ENCODE results near the gene CTR9. TPM values are rescaled to one million over a fixed set of nuclear protein-coding genes. Genes with fewer than 3 reads are reported as not detected.

CTR9 gene
- total RNA-seq, 4 donors from 2014 or later: 20.3 to 28.7 (median 22.7) TPM

DNA sequence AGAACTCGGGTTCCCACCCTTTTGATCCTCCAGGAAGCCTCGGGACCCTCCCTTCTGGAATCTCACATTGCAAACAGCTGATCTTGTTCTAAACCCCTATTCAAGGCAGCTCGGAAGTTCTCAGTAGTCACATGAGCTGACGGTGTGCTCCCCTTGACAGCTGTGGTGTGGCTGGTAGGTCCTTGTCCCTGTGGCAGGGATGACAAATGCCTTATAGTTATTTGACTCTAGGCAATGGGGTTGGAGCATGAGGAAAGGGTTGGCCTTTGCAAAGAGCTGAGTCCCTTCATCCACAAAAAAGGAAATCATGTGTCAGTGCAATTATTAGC lies 34.1 kb downstream of the CTR9 start:
- TF ChIP-seq, protein P1, sequence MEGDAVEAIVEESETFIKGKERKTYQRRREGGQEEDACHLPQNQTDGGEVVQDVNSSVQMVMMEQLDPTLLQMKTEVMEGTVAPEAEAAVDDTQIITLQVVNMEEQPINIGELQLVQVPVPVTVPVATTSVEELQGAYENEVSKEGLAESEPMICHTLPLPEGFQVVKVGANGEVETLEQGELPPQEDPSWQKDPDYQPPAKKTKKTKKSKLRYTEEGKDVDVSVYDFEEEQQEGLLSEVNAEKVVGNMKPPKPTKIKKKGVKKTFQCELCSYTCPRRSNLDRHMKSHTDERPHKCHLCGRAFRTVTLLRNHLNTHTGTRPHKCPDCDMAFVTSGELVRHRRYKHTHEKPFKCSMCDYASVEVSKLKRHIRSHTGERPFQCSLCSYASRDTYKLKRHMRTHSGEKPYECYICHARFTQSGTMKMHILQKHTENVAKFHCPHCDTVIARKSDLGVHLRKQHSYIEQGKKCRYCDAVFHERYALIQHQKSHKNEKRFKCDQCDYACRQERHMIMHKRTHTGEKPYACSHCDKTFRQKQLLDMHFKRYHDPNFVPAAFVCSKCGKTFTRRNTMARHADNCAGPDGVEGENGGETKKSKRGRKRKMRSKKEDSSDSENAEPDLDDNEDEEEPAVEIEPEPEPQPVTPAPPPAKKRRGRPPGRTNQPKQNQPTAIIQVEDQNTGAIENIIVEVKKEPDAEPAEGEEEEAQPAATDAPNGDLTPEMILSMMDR (IDR thresholded peaks at IDR 0.05; ENCODE audit: low read depth): no peak

DNA sequence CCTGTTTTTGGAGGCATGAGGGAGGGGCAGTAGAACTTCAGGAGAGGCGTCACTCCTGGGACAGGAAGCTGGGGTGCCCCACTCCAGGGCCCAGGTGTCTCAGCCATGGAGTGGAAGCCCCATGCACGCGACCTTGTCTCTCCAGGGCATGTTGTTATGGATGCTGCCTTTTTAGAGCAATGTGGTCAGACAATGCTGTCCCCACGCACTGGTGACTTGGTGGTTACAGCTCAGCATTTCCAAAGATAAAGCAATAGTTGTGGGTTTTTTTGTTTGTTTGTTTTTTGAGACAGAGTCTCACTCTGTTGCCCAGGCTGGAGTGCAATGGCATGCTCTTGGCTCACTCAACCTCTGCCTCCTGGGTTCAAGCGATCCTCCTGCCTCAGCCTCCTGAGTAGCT lies 35.4 kb downstream of the CTR9 start:
- TF ChIP-seq, protein P1 (IDR thresholded peaks at IDR 0.05; ENCODE audit: low read depth): no peak

DNA sequence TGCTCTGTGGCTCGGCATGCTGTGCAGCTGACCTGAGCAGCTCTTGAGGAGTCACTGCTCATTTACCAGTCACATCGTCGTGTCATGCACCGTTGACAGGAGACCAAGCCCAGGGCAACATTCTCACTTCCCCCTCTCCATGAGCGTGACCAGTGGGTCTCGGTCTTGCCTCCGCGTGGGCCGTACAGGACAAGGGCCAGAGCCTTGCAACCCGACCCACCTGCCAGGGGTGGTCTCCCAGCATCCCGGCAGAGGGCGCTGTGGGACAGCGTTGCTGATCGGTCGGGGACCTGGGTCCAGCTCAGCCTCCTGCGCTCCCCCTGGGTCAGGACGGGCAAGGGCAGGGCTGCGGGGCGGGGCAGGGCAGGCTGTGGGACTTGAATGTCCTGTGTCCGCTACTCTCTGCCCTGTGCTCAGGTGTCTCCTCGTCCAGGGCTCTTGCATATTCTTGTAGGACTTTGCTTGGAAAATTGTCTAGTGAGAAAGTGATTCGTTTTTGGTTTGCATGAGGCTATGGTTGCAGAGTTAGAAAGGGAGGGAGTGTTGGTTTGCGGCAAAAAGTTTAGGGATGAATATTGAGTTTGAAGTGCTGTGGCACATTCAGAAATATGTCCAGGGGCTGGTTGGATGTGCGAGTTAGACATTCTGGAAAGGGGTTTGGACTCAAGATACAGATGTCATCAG lies 41.5 kb downstream of the CTR9 start:
- TF ChIP-seq, protein P1 (IDR thresholded peaks at IDR 0.05; ENCODE audit: low read depth): no peak

DNA sequence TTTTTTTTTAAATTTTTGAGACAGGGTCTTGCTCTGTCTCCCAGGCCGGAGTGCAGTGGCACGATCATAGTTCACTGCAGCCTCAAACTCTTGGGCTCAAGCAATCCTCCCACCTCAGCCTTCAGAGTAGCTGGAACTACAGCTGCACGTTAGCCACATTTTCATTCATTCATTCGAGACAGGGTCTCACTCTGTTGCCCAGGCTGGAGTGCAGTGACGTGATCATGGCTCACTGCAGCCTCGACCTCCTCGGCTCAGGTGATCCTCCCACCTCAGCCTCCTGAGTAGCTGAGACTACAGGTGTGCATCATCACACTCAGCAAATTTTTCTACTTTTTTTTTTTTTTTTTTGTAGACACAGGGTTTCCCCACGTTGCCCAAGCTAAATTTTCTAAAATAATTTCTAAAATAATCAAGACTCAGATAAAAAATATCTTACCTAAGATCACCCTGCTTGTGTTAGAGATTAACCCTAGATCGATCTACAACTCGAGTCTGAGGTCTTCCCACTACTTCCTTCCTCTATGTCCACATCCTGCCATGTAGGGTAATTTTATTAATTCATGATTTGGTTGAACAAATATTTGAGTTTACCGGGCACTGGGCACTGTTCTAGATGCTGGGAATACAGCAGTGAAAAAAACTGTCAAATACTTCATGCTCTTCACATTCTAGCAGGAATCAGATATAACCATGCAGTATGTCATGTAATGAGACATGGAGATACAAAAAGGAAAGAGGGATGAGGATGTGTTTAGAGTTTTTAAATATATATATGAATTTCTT lies 42.6 kb downstream of the CTR9 start:
- TF ChIP-seq, protein P1 (IDR thresholded peaks at IDR 0.05; ENCODE audit: low read depth): no peak

DNA sequence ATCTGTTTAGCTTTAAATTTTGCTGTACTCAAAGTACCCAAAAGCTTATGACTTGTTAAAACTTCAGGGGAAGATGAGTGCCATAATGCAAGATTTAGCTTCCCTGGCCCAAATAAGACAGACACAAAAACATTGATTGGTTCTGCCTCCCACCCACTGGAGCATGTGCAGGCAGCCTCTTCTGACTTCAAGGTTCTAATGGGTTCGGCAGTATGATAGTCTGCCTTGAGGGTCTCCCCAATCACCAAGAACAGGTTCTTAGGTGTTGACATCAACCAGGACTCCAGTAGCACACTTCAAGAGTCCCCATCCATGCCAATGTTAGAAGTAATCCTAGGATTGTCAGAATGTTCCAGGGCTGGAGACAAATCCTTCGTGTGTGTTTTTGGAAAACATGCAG lies 45.1 kb downstream of the CTR9 start:
- TF ChIP-seq, protein P1 (IDR thresholded peaks at IDR 0.05; ENCODE audit: low read depth): no peak

DNA sequence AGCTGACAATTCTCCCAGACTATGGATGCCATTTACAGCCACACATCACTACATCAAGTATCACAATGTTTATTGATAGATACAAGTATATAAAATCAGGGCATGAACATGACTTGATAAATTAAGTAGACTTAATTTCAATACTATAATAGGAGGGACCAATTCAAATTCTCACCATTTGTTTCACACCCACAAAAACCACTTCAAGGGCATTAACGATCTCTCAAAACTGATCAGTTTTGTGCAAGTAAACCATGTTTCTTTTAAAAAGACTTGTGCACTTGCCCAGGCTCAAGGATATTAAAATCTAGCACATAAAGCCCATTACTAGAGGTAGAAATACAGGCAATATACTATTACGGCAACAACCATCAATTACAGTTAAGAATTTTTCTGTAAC lies 46.0 kb downstream of the CTR9 start:
- TF ChIP-seq, protein P1 (IDR thresholded peaks at IDR 0.05; ENCODE audit: low read depth): no peak

- TF ChIP-seq, protein P1 (IDR thresholded peaks at IDR 0.05; ENCODE audit: low read depth): no peak
Observed at GRCh38 chr11:10797531-10797930, 46.5 kb downstream of the CTR9 start.
